SKM-1 (cell line): ENCODE measurements around the gene MTX1.
"Not testable (repeated sequence)": the region's sequence is repeated elsewhere in the genome, so short reads cannot be mapped to it uniquely, and the experiment has no call there.

Experiments
- DNase-seq: peaks from one replicate; lab custom pipeline; 2025; ENCODE audit not compliant: unreplicated experiment; lab: John Stamatoyannopoulos, UW

The MTX1 gene

DNA sequence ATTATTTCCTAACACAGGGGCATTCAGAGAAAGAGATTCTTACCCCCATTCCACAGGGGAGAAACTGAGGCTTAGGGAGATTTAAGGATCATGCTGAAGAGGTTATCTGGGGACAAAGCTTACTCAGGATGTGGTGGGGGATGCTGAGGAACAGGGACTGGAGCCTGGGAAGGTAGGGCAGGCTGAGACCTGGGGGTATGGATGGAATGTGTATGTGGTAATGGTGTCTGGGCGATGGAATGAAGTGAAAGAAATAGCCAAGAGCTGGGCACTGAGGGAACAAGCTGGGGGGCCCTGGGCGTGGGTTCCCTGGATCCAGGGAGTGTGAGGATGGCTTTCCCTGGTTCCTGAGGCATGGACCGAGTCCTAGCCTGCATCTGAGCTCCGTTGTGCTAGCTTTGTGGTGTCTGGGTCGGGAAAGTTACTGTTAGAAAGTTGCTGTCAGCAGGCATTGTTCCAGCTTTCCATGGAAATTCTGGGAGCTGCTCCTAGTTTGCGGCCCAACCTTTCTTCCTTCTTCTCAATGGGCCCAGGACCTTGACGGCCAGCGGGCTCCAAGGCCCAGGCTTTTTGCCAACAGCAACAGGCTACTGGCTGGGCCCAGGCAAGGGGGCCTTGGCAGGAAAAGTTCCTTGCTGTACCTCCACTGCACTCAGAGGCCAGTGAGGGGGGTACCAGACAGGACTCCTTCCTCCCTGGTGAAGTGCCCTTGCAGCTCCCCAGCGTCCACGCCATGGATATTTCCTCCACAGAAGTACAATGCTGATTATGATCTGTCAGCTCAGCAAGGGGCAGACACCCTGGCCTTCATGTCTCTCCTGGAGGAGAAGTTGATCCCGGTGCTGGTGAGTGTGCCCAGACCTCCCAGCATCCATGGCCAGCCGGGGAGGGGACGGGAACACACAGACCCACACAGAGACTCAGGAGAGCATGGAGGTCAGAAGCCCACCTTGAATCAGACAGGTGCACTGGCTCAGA lies 23.8 kb downstream of the MTX1 start:
- not testable (repeated sequence) for DNase-seq

- DNase-seq = not testable (repeated sequence)
Measured at GRCh38 chr1:155233502-155233901, 25.0 kb downstream of the MTX1 start.

DNA sequence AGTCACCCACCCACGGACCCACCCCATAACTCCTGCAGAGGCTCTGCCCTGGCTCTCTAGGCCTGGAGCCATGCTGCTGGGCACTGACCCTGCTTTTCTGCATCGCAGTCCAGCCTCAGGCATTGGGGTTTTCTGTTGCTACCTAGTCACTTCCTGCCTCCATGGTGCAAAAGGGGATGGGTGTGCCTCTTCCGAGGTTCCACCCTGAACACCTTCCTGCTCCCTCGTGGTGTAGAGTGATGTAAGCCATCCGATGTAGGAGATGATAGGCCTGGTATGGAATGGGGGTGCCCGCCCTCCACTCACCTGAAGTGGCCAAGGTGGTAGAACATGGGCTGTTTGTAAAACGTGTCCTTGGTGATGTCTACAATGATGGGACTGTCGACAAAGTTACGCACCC lies 26.9 kb downstream of the MTX1 start:
- not testable (repeated sequence) for DNase-seq

DNA sequence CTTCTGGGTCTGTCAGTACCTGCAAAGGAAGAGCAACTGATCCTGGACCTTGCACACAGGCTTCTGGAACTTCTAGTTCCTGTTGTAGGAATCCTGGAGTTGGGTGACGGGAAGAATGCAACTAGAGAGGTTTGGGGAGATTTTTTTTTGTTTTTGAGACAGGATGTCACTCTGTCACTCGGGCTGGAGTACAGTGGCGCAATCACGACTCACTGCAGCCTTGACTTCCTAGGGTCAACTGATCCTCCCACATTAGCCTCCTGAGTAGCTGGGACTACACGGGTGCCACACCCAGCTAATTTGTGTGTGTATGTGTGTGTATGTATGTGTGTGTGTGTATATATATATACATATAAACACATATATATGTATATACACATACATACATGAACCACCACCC lies 28.0 kb downstream of the MTX1 start:
- DNase-seq = no peak

- DNase-seq = peak; percentile 85
Measured at GRCh38 chr1:155241069-155241679, 32.7 kb downstream of the MTX1 start.

- peak; percentile 94 for DNase-seq
Measured at GRCh38 chr1:155241841-155242264, 33.4 kb downstream of the MTX1 start.

DNA sequence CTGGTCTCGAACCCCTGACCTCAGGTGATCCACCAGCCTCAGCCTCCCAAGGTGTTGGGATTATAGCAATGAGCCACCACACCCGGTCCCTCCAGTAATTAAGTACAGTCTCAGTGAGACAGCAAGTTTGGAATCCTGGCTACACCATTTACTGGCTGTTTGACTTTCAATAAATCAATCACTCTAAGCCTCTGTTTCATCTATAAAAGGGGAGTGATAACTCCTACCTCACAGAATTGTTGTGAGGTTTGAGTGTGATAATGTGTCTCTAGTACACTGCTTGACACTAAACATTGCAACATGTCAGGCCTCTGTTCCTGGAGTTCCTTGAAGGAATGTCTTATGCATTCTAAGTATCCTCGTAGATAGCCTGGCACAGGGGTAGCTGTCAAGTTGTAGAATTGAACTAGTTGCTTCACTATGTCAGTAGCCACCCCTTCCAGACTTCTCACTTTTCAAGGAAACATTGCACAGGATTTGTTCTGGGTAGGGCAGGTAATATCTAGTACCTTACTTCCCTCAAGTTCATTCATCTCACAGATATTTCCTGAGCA lies 34.4 kb downstream of the MTX1 start:
- DNase-seq = no peak

DNA sequence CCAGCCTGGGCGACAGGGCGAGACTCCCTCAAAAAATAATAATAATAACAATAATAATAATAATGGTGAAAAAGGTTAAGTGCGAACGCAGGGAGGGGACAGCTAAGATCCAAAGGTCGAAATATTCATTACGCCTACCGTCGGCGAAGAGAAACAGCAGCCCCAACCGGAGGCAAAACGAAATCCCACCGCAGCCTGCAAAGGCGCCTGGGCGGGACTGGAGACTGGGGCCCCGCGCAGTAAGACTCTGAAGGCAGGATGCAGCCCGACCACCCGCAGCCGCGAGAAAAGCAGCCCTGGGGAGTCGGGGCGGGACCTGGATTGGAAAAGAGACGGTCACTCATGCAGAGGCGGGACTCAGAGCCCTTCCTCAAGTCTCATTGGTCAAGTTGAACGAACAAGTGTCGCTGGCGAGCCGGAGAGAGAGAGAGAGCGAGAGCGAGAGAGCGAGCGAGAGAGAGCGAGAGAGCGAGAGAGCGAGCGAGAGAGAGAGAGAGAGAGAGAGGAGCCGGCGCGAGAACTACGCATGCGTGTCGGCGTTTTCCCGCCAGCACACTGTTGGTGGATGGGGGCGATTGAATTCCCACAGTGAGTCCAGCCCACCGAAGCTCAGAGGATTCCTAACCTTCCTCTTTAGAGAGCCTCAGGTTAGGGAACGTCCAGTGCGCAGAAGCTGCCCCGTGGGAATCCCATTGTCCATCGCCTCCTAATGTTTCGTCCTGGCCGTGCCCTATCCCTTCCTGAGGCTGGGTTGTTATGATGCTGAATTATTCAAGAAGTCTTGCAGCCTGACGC lies 36.1 kb downstream of the MTX1 start:
- peak; percentile 98 for DNase-seq

DNA sequence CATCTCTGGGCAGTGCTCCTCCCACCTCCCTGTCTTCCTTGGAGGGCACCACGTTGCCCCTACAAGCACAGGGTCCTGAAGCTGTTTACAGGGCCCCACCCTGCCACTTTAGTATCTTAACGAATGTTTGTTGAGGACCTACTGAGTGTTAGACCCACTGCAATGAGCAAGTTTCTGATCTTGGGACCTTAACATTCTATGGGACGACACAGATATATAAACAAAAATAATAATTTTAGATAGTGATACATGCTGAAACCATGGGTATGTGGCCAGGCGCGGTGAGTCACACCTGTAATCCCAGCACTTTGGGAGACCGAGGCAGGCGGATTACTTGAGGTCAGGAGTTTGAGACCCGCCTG lies 36.6 kb downstream of the MTX1 start:
- no peak for DNase-seq

GRCh38 chr1:155246796-155247195 lies 38.3 kb downstream of the MTX1 start:
- DNase-seq = not testable (repeated sequence)

- DNase-seq = no peak
Measured at GRCh38 chr1:155247667-155248553, 39.4 kb downstream of the MTX1 start.

- DNase-seq = no peak
Measured at GRCh38 chr1:155250246-155250632, 41.7 kb downstream of the MTX1 start.

DNA sequence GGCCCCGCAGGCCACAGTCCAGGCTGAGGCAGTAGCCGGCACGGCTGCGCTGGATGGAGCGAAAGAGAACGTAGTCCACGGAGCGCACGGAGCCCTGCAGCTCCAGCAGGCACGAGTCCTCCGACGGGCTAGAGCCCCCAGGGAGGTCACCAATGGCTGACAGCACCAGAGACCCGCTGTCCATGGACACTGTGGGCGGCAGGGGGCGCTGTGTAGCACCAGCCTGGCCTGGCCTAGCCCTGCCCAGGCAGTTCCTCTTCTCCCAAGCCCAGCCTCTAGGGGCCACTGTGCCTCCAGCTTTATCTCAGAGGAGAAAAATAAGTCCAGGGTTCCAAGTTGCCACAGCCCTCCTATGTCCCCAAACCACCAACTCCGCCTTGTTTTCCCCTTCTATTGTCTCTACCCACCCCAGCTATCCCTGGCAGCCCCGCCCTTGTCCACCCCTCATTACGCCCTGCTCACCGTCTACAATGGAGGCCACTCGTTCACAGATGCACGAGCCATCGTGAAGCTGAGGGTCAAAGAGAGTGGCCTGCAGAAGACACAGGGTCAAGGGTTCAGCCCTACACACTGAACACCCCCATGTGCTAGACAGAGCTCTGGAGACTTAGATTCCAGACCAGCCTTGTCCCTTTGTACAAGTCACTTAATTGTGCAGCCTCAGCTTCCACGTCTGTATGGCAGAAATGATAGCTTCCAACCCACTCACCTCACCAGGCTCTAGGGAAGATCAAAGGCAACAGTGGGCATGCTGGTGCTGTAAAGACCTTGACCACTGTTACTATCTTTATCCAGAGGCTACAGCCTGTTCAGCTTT lies 42.3 kb downstream of the MTX1 start:
- peak; percentile 99 for DNase-seq

DNA sequence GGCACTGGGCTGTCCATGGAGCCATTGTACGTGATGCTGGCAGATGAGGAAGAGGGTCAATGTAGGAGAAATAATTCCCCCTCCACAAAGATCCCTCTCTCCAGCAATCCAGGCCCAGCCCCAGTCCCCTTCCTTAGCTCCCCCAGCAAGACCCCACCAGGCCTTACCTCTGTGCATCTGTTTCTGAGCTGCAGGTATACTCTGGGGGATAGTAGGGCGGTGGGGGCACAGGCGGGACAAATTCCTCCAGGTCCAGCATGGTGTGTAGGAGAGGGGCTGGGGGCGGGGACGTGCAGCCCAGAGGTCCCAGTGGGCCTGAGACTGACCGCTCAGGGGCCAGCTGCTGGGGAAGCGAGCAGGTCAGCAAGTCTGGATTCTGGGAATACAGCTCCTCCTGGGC lies 43.1 kb downstream of the MTX1 start:
- DNase-seq = no peak

GRCh38 chr1:155253208-155253607 lies 44.7 kb downstream of the MTX1 start:
- DNase-seq = no peak

DNA sequence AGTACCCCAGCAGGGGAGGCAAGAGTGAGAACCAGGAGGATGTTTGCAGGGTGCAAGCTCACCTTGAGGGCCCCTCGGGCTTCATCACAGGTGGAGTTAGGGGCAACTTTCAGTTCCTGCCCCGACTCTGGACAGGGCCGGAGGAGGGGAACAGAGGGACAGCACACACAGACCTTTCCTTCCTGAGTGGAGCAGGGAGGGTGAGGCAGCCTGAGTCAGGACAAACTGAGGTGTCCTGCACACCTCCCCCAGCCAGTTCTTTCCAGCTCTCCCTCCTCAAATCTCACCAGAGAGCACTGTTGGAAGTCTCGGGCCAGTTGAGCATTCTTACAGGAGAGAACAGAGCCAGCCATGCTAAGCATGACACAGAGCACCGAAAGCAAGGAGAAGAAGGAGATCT lies 45.3 kb downstream of the MTX1 start:
- DNase-seq = no peak

- DNase-seq = no peak
Measured at GRCh38 chr1:155254228-155254713, 45.8 kb downstream of the MTX1 start.

DNA sequence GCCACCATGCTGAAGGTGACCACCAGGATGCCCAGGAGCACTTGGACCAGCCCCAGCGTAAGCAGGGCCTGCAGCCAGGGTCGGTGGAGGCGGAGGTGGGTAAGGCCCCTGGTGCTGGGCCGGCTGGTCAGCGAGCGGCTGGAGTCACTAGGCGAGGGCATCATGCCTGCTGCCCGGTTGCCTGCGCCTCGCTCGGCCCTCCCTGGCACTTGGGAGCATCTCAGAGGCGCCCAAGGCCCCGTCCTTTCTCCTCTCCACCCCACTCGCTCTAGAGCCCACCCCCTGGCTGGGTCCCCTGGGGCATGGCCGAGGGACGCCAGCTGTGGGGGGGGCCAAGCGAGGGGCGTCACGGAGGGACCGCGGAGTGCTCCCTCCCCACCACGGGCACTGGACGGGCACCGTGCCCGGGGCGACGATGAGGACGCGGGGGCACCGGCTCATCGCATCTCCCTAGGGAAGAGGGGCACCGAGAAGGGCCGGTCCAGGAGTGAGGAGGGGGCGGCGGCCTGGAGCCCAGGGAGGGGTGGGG lies 46.3 kb downstream of the MTX1 start:
- no peak for DNase-seq
